WTC11 (cell line): ENCODE data around the gene SEMA4D. TPM values are rescaled to one million over a fixed set of nuclear protein-coding genes. Genes with fewer than 3 reads are reported as not detected.

Source experiments
- ATAC-seq: fragments of 200-7000 bp; cut with Tn5 transposase; 2 replicates; pipeline ENCODE4 v1.10.0; 2021; ENCODE audit warnings: mild to moderate bottlenecking, moderate library complexity
- CTCF ChIA-PET: fragments of 300-600 bp; sonication (Branson Sonifier 250); formaldehyde crosslinking; loops from one replicate; lab custom pipeline; 2021; ENCODE audit warnings: antibody characterized with exemption; lab: Charles Lee
- POLR2A ChIA-PET: fragments of 350-600 bp; sonication (Branson Sonifier 250); formaldehyde crosslinking; loops from one replicate; lab custom pipeline; 2021; ENCODE audit warnings: antibody characterized with exemption; lab: Charles Lee
- DNase-seq: peaks from one replicate; pipeline ENCODE4 v3.0.0; 2021; ENCODE audit warnings: low spot score
- H3K27ac Mint-ChIP-seq: 2 replicates; pipeline ENCODE4 v1.8.0; 2021; ENCODE audit warnings: mixed read lengths
- H3K27me3 Mint-ChIP-seq: 2 replicates; pipeline ENCODE4 v1.8.0; 2021; ENCODE audit warnings: low read depth, mild to moderate bottlenecking, moderate library complexity, mixed read lengths
- H3K36me3 Mint-ChIP-seq: 2 replicates; pipeline ENCODE4 v1.8.0; 2021; ENCODE audit warnings: mixed read lengths
- H3K4me1 Mint-ChIP-seq: 2 replicates; pipeline ENCODE4 v1.8.0; 2022; ENCODE audit warnings: mixed read lengths
- H3K4me3 Mint-ChIP-seq: 2 replicates; pipeline ENCODE4 v1.8.0; 2021; ENCODE audit warnings: mild to moderate bottlenecking, moderate library complexity, mixed read lengths
- H3K9me3 Mint-ChIP-seq: 2 replicates; pipeline ENCODE4 v1.8.0; 2021; ENCODE audit warnings: mixed read lengths
- ATF1 ChIP-seq: sonication (generic); formaldehyde crosslinking; IDR thresholded peaks from 2 replicates; pipeline ENCODE4 v1.8.1; 2023; ENCODE audit warnings: mild to moderate bottlenecking, moderate library complexity, missing genetic modification reagents
- FOXP1 ChIP-seq: sonication (generic); formaldehyde crosslinking; IDR thresholded peaks from 2 replicates; pipeline ENCODE4 v1.8.0; 2022; ENCODE audit warnings: missing genetic modification reagents, mild to moderate bottlenecking, moderate library complexity, borderline replicate concordance
- GABPB1 ChIP-seq: sonication (generic); formaldehyde crosslinking; IDR thresholded peaks from 2 replicates; pipeline ENCODE4 v1.8.1; 2023; ENCODE audit warnings: mild to moderate bottlenecking, missing genetic modification reagents
- OVOL2 ChIP-seq: fragments of 250-450 bp; sonication (Bioruptor Pico); IDR thresholded peaks from 2 replicates; pipeline ENCODE4 v1.9.0; 2021; ENCODE audit warnings: mild to moderate bottlenecking, borderline replicate concordance
- SMAD4 ChIP-seq: sonication (generic); formaldehyde crosslinking; IDR thresholded peaks from 2 replicates; pipeline ENCODE4 v1.8.0; 2022; ENCODE audit warnings: mild to moderate bottlenecking, missing genetic modification reagents
- ZBTB21 ChIP-seq: sonication (generic); formaldehyde crosslinking; IDR thresholded peaks from 2 replicates; pipeline ENCODE4 v1.8.1; 2023; ENCODE audit warnings: mild to moderate bottlenecking, missing genetic modification reagents, borderline replicate concordance
- ZNF121 ChIP-seq: sonication (generic); formaldehyde crosslinking; IDR thresholded peaks from 2 replicates; pipeline ENCODE4 v1.8.0; 2023; ENCODE audit warnings: missing genetic modification reagents
- ZNF232 ChIP-seq: sonication (generic); formaldehyde crosslinking; IDR thresholded peaks from 2 replicates; pipeline ENCODE4 v1.8.0; 2022; ENCODE audit warnings: mild to moderate bottlenecking, missing genetic modification reagents
- ZNF423 ChIP-seq: fragments of 250-450 bp; sonication (Bioruptor Pico); IDR thresholded peaks from 2 replicates; pipeline ENCODE4 v2.1.2; 2022; ENCODE audit warnings: mild to moderate bottlenecking, moderate library complexity
- total RNA-seq: library from RNA; stranded (reverse); gene quantifications from 3 replicates; pipeline ENCODE4 v1.2.3, GENCODE V29; 2021
- TF ChIP-seq, protein P1 (sequence below): fragments of 250-450 bp; sonication (Bioruptor Pico); IDR thresholded peaks from 2 replicates; pipeline ENCODE4 v1.9.0; 2021; ENCODE audit warnings: mild to moderate bottlenecking, borderline replicate concordance
- TF ChIP-seq, protein P2 (sequence below): sonication (generic); formaldehyde crosslinking; IDR thresholded peaks from 2 replicates; pipeline ENCODE4 v1.8.1; 2022; ENCODE audit warnings: missing genetic modification reagents, borderline replicate concordance
- TF ChIP-seq, protein P3 (sequence below): sonication (generic); formaldehyde crosslinking; IDR thresholded peaks from 2 replicates; pipeline ENCODE4 v1.8.0; 2023; ENCODE audit warnings: mild to moderate bottlenecking, missing genetic modification reagents
- TF ChIP-seq, protein P4 (sequence below): sonication (generic); formaldehyde crosslinking; IDR thresholded peaks from 2 replicates; pipeline ENCODE4 v1.8.0; 2023; ENCODE audit warnings: missing genetic modification reagents
- TF ChIP-seq, protein P5 (sequence below): sonication (generic); formaldehyde crosslinking; IDR thresholded peaks from 2 replicates; pipeline ENCODE4 v1.8.1; 2022; ENCODE audit warnings: mild to moderate bottlenecking, missing genetic modification reagents, moderate library complexity, borderline replicate concordance
- TF ChIP-seq, protein P6 (sequence below): sonication (generic); formaldehyde crosslinking; IDR thresholded peaks from 2 replicates; pipeline ENCODE4 v1.8.1; 2023; ENCODE audit warnings: mild to moderate bottlenecking, missing genetic modification reagents, moderate library complexity

Gene SEMA4D
- total RNA-seq, 1 experiment from 2014 or later, result 67.8 TPM

DNA sequence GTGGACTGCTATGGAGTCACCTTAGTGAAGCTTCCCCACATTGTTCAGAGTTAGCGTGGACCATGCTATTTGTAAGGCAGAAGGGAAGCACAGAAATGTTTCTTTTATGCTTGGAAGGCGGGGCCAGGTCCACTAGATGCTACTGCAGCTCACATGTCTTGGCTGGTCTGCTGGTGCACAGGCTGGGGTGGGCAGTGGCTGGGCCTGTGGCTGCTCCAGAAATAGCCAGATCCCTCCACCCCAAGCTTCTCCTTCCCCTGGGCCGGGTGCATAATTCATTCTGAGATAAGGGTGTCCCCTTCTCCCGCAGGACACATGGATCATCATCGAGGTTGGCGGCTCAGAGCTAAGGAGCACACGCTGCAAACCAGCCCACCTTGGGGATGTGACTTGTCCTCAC, 14.5 kb upstream of the SEMA4D start:
- POLR2A ChIA-PET, result no interaction called here

DNA sequence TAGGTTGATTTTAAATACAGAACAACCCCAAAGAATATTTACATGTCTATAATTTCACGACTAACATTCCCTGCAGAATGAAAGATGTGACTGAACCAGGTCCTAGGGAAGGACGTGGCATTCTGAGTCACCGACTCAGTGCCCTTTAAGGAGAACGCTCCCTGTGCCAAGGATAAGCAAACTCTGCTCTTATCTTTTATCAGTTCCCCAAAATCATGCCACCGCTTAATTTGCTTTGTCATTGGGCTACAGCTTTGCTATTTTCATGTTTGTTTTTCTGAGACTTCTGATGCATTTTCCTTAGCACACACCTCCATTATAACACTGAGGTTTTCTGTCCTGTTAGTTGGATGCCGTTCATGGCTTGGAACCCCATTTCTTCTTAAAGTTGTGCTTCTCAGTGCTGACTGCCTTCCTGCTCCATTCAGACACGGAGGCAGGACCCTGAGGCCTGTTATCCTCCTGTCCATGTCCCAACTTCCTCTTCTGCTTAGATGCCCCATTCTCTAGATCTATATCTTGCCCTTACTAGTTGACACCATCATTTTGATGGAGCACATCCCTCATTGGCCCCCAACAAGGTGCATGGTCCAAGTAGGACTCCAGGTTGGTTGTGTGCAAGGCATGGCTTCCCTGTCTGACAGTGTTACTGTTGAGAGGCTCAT, 11.2 kb upstream of the SEMA4D start:
- Mint-ChIP-seq H3K4me3 (no peak overlapping the region), H3K9me3 (peaks cover 3% of the 10 kb centered on the region; the same call in 1 of the 2 replicates), H3K27ac (no peak overlapping the region), H3K36me3 (no peaks in the 10 kb centered on the region), H3K27me3 (peaks cover 5% of the 10 kb centered on the region; the same call in 1 of the 2 replicates), H3K4me1 (peaks cover 29% of the 10 kb centered on the region)
- no peak for TF ChIP-seq ZNF232 (CRISPR knock-in tag)
- DNase-seq, result no peak
- ATAC-seq, result no peak
- CTCF ChIA-PET, result interaction anchor here (0.7 kb wide), 1 partner anchor 469 kb away, joined by 3 read pairs; no protein-coding TSS in a partner anchor
- POLR2A ChIA-PET, result no interaction called here

More for the DNA sequence above, 14.5 kb upstream of the SEMA4D start:
- peaks cover 5% of the 10 kb centered on the region; the same call in 1 of the 2 replicates for H3K27me3 Mint-ChIP-seq
- CTCF ChIA-PET, result interaction anchor here (1.1 to 1.3 kb wide), 2 partner anchors 81 to 83 kb away, joined by 3 to 6 read pairs; no protein-coding TSS in a partner anchor
- no peak for DNase-seq
- TF ChIP-seq, protein P1, sequence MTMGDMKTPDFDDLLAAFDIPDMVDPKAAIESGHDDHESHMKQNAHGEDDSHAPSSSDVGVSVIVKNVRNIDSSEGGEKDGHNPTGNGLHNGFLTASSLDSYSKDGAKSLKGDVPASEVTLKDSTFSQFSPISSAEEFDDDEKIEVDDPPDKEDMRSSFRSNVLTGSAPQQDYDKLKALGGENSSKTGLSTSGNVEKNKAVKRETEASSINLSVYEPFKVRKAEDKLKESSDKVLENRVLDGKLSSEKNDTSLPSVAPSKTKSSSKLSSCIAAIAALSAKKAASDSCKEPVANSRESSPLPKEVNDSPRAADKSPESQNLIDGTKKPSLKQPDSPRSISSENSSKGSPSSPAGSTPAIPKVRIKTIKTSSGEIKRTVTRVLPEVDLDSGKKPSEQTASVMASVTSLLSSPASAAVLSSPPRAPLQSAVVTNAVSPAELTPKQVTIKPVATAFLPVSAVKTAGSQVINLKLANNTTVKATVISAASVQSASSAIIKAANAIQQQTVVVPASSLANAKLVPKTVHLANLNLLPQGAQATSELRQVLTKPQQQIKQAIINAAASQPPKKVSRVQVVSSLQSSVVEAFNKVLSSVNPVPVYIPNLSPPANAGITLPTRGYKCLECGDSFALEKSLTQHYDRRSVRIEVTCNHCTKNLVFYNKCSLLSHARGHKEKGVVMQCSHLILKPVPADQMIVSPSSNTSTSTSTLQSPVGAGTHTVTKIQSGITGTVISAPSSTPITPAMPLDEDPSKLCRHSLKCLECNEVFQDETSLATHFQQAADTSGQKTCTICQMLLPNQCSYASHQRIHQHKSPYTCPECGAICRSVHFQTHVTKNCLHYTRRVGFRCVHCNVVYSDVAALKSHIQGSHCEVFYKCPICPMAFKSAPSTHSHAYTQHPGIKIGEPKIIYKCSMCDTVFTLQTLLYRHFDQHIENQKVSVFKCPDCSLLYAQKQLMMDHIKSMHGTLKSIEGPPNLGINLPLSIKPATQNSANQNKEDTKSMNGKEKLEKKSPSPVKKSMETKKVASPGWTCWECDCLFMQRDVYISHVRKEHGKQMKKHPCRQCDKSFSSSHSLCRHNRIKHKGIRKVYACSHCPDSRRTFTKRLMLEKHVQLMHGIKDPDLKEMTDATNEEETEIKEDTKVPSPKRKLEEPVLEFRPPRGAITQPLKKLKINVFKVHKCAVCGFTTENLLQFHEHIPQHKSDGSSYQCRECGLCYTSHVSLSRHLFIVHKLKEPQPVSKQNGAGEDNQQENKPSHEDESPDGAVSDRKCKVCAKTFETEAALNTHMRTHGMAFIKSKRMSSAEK, result no peak
- TF ChIP-seq GABPB1 (CRISPR knock-in tag) (no peak), SMAD4 (CRISPR knock-in tag) (no peak), ATF1 (CRISPR knock-in tag) (no peak), ZBTB21 (no peak), ZNF121 (no peak), FOXP1 (no peak)
- TF ChIP-seq, protein P2, sequence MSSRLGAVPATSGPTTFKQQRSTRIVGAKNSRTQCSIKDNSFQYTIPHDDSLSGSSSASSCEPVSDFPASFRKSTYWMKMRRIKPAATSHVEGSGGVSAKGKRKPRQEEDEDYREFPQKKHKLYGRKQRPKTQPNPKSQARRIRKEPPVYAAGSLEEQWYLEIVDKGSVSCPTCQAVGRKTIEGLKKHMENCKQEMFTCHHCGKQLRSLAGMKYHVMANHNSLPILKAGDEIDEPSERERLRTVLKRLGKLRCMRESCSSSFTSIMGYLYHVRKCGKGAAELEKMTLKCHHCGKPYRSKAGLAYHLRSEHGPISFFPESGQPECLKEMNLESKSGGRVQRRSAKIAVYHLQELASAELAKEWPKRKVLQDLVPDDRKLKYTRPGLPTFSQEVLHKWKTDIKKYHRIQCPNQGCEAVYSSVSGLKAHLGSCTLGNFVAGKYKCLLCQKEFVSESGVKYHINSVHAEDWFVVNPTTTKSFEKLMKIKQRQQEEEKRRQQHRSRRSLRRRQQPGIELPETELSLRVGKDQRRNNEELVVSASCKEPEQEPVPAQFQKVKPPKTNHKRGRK (CRISPR knock-in tag), result no peak
- TF ChIP-seq, protein P3, sequence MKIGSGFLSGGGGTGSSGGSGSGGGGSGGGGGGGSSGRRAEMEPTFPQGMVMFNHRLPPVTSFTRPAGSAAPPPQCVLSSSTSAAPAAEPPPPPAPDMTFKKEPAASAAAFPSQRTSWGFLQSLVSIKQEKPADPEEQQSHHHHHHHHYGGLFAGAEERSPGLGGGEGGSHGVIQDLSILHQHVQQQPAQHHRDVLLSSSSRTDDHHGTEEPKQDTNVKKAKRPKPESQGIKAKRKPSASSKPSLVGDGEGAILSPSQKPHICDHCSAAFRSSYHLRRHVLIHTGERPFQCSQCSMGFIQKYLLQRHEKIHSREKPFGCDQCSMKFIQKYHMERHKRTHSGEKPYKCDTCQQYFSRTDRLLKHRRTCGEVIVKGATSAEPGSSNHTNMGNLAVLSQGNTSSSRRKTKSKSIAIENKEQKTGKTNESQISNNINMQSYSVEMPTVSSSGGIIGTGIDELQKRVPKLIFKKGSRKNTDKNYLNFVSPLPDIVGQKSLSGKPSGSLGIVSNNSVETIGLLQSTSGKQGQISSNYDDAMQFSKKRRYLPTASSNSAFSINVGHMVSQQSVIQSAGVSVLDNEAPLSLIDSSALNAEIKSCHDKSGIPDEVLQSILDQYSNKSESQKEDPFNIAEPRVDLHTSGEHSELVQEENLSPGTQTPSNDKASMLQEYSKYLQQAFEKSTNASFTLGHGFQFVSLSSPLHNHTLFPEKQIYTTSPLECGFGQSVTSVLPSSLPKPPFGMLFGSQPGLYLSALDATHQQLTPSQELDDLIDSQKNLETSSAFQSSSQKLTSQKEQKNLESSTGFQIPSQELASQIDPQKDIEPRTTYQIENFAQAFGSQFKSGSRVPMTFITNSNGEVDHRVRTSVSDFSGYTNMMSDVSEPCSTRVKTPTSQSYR (CRISPR knock-in tag), result no peak
- TF ChIP-seq, protein P4, sequence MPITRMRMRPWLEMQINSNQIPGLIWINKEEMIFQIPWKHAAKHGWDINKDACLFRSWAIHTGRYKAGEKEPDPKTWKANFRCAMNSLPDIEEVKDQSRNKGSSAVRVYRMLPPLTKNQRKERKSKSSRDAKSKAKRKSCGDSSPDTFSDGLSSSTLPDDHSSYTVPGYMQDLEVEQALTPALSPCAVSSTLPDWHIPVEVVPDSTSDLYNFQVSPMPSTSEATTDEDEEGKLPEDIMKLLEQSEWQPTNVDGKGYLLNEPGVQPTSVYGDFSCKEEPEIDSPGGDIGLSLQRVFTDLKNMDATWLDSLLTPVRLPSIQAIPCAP (CRISPR knock-in tag), result no peak
- no peak overlapping the region for H3K27ac Mint-ChIP-seq
- no peak overlapping the region for H3K4me3 Mint-ChIP-seq
- peaks cover 3% of the 10 kb centered on the region; the same call in 1 of the 2 replicates for H3K9me3 Mint-ChIP-seq
- no peak for ATAC-seq
- peaks cover 9% of the 10 kb centered on the region for H3K4me1 Mint-ChIP-seq
- no peaks in the 10 kb centered on the region for H3K36me3 Mint-ChIP-seq

DNA sequence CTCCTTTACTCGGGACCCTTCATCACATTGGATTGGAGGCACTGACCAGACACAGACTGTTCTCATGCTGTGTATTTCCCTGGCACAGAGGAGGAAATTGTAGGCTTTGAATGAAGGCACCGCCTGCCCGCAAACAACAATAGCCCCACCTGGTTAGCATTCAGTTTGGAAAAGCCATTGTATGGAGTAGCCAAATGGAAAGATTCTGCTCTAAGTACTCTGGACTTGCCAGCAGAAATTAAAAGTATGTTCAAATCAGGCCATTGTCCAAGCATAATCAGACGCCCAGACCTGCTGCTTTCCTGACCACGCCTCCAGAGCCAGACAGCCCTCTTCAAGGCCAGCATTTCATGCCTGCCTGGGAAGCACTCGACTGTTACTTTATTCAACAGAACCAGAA, 8.0 kb upstream of the SEMA4D start:
- DNase-seq, result no peak
- Mint-ChIP-seq H3K9me3 (peaks cover 3% of the 10 kb centered on the region; the same call in 1 of the 2 replicates), H3K27me3 (peaks cover 5% of the 10 kb centered on the region; the same call in 1 of the 2 replicates), H3K36me3 (no peaks in the 10 kb centered on the region), H3K27ac (no peak overlapping the region; the same call in 1 of the 2 replicates), H3K4me3 (no peak overlapping the region), H3K4me1 (peaks cover 29% of the 10 kb centered on the region)
- ChIA-PET POLR2A (no interaction called here), CTCF (no interaction called here)
- ATAC-seq, result 0 out of 2 replicates have a peak, but pooled peaks have one; percentile 22
- TF ChIP-seq ZNF423 (CRISPR knock-in tag) (no peak), OVOL2 (no peak)
- TF ChIP-seq, protein P5, sequence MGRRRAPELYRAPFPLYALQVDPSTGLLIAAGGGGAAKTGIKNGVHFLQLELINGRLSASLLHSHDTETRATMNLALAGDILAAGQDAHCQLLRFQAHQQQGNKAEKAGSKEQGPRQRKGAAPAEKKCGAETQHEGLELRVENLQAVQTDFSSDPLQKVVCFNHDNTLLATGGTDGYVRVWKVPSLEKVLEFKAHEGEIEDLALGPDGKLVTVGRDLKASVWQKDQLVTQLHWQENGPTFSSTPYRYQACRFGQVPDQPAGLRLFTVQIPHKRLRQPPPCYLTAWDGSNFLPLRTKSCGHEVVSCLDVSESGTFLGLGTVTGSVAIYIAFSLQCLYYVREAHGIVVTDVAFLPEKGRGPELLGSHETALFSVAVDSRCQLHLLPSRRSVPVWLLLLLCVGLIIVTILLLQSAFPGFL, result no peak
- TF ChIP-seq, protein P6, sequence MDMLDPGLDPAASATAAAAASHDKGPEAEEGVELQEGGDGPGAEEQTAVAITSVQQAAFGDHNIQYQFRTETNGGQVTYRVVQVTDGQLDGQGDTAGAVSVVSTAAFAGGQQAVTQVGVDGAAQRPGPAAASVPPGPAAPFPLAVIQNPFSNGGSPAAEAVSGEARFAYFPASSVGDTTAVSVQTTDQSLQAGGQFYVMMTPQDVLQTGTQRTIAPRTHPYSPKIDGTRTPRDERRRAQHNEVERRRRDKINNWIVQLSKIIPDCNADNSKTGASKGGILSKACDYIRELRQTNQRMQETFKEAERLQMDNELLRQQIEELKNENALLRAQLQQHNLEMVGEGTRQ (CRISPR knock-in tag), result no peak
